HCT116 (cell line): Measurements from ENCODE around the gene PTGR2. TPM values are rescaled to one million over a fixed set of nuclear protein-coding genes. Genes with fewer than 3 reads are reported as not detected.

Experiments used
- ATAC-seq: fragments of 200-7000 bp; cut with Tn5 transposase; 2 replicates; pipeline ENCODE4 v1.9.1; 2020; ENCODE audit warnings: mild to moderate bottlenecking, moderate library complexity
- BruUV-seq: library from RNA; stranded (reverse); fragments of 400-500 nt; replicated peaks from 2 replicates; lab custom pipeline; 2021; lab: Mats Ljungman, UMichigan
- CTCF ChIA-PET: fragments of 300-600 bp; sonication (Branson Sonifier 250); formaldehyde crosslinking; loops from one replicate; lab custom pipeline; 2021; ENCODE audit warnings: antibody characterized with exemption; lab: Charles Lee
- POLR2A ChIA-PET: fragments of 300-600, 350-600 bp; sonication (Branson Sonifier 250); formaldehyde crosslinking; loops from one replicate; lab custom pipeline; 2021; ENCODE audit warnings: antibody characterized with exemption; lab: Charles Lee
- RAD21 ChIA-PET, 2 experiments: fragments of 300-600 bp; sonication (Branson Sonifier 250); formaldehyde crosslinking; loops; one replicate each; lab custom pipeline; 2023; ENCODE audit warnings: low total read pairs in 2 of 2; ENCODE audit not compliant: uncharacterized antibody in 2 of 2, unreplicated experiment in 2 of 2, low non-redundant PET in 1 of 2; lab: Charles Lee
- DNase-seq: peaks from one replicate; pipeline ENCODE4 v3.0.0-alpha.2; 2010; ENCODE audit warnings: low read depth, low spot score
- H2AFZ ChIP-seq: fragments of 200-600 bp; shearing (Covaris generic), sonication (generic); 2 replicates; pipeline ENCODE4 v1.6.1; 2017; ENCODE audit warnings: low read depth, mixed run types, mixed read lengths, antibody characterized with exemption, low read length; ENCODE audit not compliant: poor library complexity, severe bottlenecking
- H3K27ac ChIP-seq: 2 replicates; pipeline ENCODE4 v1.5.1; 2012; ENCODE audit warnings: low read depth, low read length
- H3K27me3 ChIP-seq: fragments of 200-600 bp; sonication (generic); 2 replicates; pipeline ENCODE4 v1.6.1; 2016; ENCODE audit warnings: mixed run types, low read length, mixed read lengths; ENCODE audit not compliant: insufficient read depth
- H3K36me3 ChIP-seq, 2 experiments: fragments of 200-500 bp in 1 of 2; fragments of 200-600 bp in 1 of 2; sonication (Bioruptor generic) in 1 of 2; sonication (generic) in 1 of 2; 2 replicates each; pipeline versions ENCODE4 v1.5.1 to v1.6.1; 2014 to 2016; ENCODE audit warnings: low read length in 2 of 2, inconsistent platforms in 1 of 2, mixed read lengths in 1 of 2, mixed run types in 1 of 2; ENCODE audit not compliant: insufficient read depth in 2 of 2, control insufficient read depth in 1 of 2
- H3K4me1 ChIP-seq, 2 experiments: fragments of 200-600 bp in 1 of 2; sonication (generic) in 1 of 2; 2 replicates each; pipeline versions ENCODE4 v1.5.1 to v1.6.1; 2012 to 2017; ENCODE audit warnings: low read length in 2 of 2, inconsistent platforms in 1 of 2, mild to moderate bottlenecking in 1 of 2, mixed read lengths in 1 of 2, mixed run types in 1 of 2, moderate library complexity in 1 of 2; ENCODE audit not compliant: insufficient read depth in 2 of 2, control insufficient read depth in 1 of 2
- H3K4me2 ChIP-seq: fragments of 200-600 bp; sonication (generic); 2 replicates; pipeline ENCODE4 v1.6.1; 2017; ENCODE audit warnings: mixed run types, low read length, mixed read lengths
- H3K4me3 ChIP-seq, 2 experiments: fragments of 200-600 bp in 1 of 2; sonication (generic) in 1 of 2; replicated peaks in 1 of 2; 2 replicates each; pipeline ENCODE4 v1.5.1; 2011 to 2016; ENCODE audit warnings: low read length in 2 of 2, control low read depth in 1 of 2, low read depth in 1 of 2, mild to moderate bottlenecking in 1 of 2, mixed read lengths in 1 of 2, mixed run types in 1 of 2
- H3K79me2 ChIP-seq: fragments of 200-600 bp; sonication (generic); 2 replicates; pipeline ENCODE4 v1.6.1; 2017; ENCODE audit warnings: mild to moderate bottlenecking, mixed run types, low read length, moderate library complexity, mixed read lengths; ENCODE audit not compliant: insufficient read depth
- H3K9ac ChIP-seq: fragments of 200-600 bp; sonication (generic); 2 replicates; pipeline ENCODE4 v1.6.1; 2016; ENCODE audit warnings: low read length, mixed read lengths
- H3K9me2 ChIP-seq: fragments of 200-600 bp; sonication (generic), shearing (Covaris generic); 2 replicates; pipeline ENCODE4 v1.6.1; 2017; ENCODE audit warnings: mixed run types, mild to moderate bottlenecking, moderate library complexity; ENCODE audit not compliant: insufficient read depth
- H3K9me3 ChIP-seq, 2 experiments: fragments of 200-500 bp in 1 of 2; fragments of 200-600 bp in 1 of 2; sonication (Bioruptor generic) in 1 of 2; sonication (generic) in 1 of 2; 2 replicates each; pipeline ENCODE4 v1.6.1; 2014 to 2017; ENCODE audit warnings: low read length in 2 of 2, mixed read lengths in 2 of 2, inconsistent platforms in 1 of 2, low read depth in 1 of 2, mild to moderate bottlenecking in 1 of 2, mixed run types in 1 of 2, moderate library complexity in 1 of 2; ENCODE audit not compliant: control insufficient read depth in 1 of 2, insufficient read depth in 1 of 2
- H4K20me1 ChIP-seq: fragments of 200-600 bp; sonication (generic), shearing (Covaris generic); 2 replicates; pipeline ENCODE4 v1.6.1; 2017; ENCODE audit warnings: mixed run types, mild to moderate bottlenecking, moderate library complexity; ENCODE audit not compliant: insufficient read depth
- CBX3 ChIP-seq: IDR thresholded peaks from 2 replicates; pipeline ENCODE4 v1.6.1; 2012; ENCODE audit warnings: low read depth
- ELF1 ChIP-seq: IDR thresholded peaks from 2 replicates; pipeline ENCODE4 v1.6.1; 2012; ENCODE audit warnings: low read depth, borderline replicate concordance
- EZH2 ChIP-seq: fragments of 200-600 bp; sonication (generic); IDR thresholded peaks from 2 replicates; pipeline ENCODE4 v1.6.1; 2017; ENCODE audit warnings: antibody characterized with exemption, mixed run types
- EZH2phosphoT487 ChIP-seq: fragments of 200-600 bp; IDR thresholded peaks from 2 replicates; pipeline ENCODE4 v1.6.1; 2018; ENCODE audit warnings: antibody characterized with exemption, borderline replicate concordance
- JUND ChIP-seq: IDR thresholded peaks from 2 replicates; pipeline ENCODE4 v1.6.1; 2012
- MAX ChIP-seq: IDR thresholded peaks from 2 replicates; pipeline ENCODE4 v1.6.1; 2012
- POLR2AphosphoS5 ChIP-seq: IDR thresholded peaks from 2 replicates; pipeline ENCODE4 v1.6.1; 2011; ENCODE audit warnings: mild to moderate bottlenecking, low read depth, low read length, moderate library complexity
- RAD21 ChIP-seq: IDR thresholded peaks from 2 replicates; pipeline ENCODE4 v1.6.1; 2012; ENCODE audit warnings: low read depth, mild to moderate bottlenecking
- REST ChIP-seq: IDR thresholded peaks from 2 replicates; pipeline ENCODE4 v1.6.1; 2012; ENCODE audit warnings: low read depth
- SIN3A ChIP-seq: IDR thresholded peaks from 2 replicates; pipeline ENCODE4 v1.6.1; 2012; ENCODE audit warnings: low read depth
- intact Hi-C: fragments of 100-400 bp; cut with micrococcal nuclease; formaldehyde crosslinking; loops from 2 replicates; pipeline ENCODE4 v1.10.0; 2022
- total RNA-seq: library from RNA; stranded (reverse); gene quantifications from one replicate; pipeline ENCODE4 v1.2.1, GENCODE V29; 2021; ENCODE audit not compliant: unreplicated experiment

PTGR2 gene
- total RNA-seq, 1 experiment from 2014 or later, result 22.1 TPM

GRCh38 chr14:73820631-73821030 lies 31.0 kb upstream of the PTGR2 start:
- DNase-seq (no peak), ATAC-seq (no peak)
- no peak overlapping the region for H3K4me3 ChIP-seq
- no peak overlapping the region for H3K4me2 ChIP-seq
- CTCF ChIA-PET, result no interaction called here
- TF ChIP-seq REST (no peak), EZH2phosphoT487 (no peak), POLR2AphosphoS5 (no peak), CBX3 (no peak), EZH2 (no peak), MAX (no peak), JUND (no peak), ELF1 (no peak), RAD21 (no peak), SIN3A (no peak)
- H3K27me3 ChIP-seq, result no peaks in the 10 kb centered on the region
- peaks cover 0 to 7% of the 10 kb centered on the region in 2 experiments; a peak in 2 of 4 replicates for H3K4me1 ChIP-seq
- no peaks in the 10 kb centered on the region for H3K9me2 ChIP-seq
- H3K79me2 ChIP-seq, result no peaks in the 10 kb centered on the region
- BruUV-seq, result no TSS peak
- RAD21 ChIA-PET, result no interaction called here
- no peaks in the 10 kb centered on the region for H3K36me3 ChIP-seq
- no peak overlapping the region for H2AFZ ChIP-seq
- no peaks in the 10 kb centered on the region for H4K20me1 ChIP-seq
- no peak overlapping the region for H3K27ac ChIP-seq
- H3K9me3 ChIP-seq, result no peaks in the 10 kb centered on the region
- intact Hi-C loops, result no loop called here
- POLR2A ChIA-PET, result no interaction called here
- no peak overlapping the region for H3K9ac ChIP-seq
